IMR-90 (cell line): ENCODE results near the gene ROBO1. TPM values are rescaled to one million over a fixed set of nuclear protein-coding genes. Genes with fewer than 3 reads are reported as not detected.
A peak's percentile ranks its signal among the peaks of the same experiment; 100 is the strongest.

Experiments
- ATAC-seq: fragments of 200-7000 bp; cut with Tn5 transposase; 2 replicates; pipeline ENCODE4 v1.9.1; 2020; ENCODE audit warnings: low read depth, mild to moderate bottlenecking, moderate library complexity
- BruUV-seq: library from RNA; stranded (reverse); fragments of 400-500 nt; replicated peaks from 2 replicates; lab custom pipeline; 2021; lab: Mats Ljungman, UMichigan
- CTCF ChIA-PET: fragments of 300-600 bp; formaldehyde crosslinking; extraction: SDS; loops from one replicate; lab custom pipeline; 2021; ENCODE audit warnings: antibody characterized with exemption; lab: Yijun Ruan, JAX
- POLR2A ChIA-PET: fragments of 300-600 bp; sonication (Branson Sonifier 250); formaldehyde crosslinking; loops from one replicate; lab custom pipeline; 2022; ENCODE audit warnings: antibody characterized with exemption; ENCODE audit not compliant: unreplicated experiment; lab: Charles Lee
- DNase-seq: peaks from one replicate; pipeline ENCODE4 v3.0.0; 2013
- H2AFZ ChIP-seq: replicated peaks from 2 replicates; pipeline ENCODE3; 2013; ENCODE audit warnings: low read length, mild to moderate bottlenecking; ENCODE audit not compliant: poor library complexity
- H2AK5ac ChIP-seq: 2 replicates; pipeline ENCODE4 v1.6.1; 2013; ENCODE audit warnings: low read depth, low read length, inconsistent platforms
- H2AK9ac ChIP-seq: replicated peaks from 2 replicates; pipeline ENCODE3; 2013; ENCODE audit warnings: mild to moderate bottlenecking, low read depth, low read length, moderate library complexity; ENCODE audit not compliant: poor library complexity
- H2BK120ac ChIP-seq: 2 replicates; pipeline ENCODE4 v1.6.1; 2013; ENCODE audit warnings: low read depth, low read length, inconsistent platforms
- H2BK15ac ChIP-seq: 3 replicates; pipeline ENCODE4 v1.6.1; 2013; ENCODE audit warnings: low read depth, low read length, inconsistent platforms
- H2BK20ac ChIP-seq: 2 replicates; pipeline ENCODE4 v1.6.1; 2013; ENCODE audit warnings: low read depth, mild to moderate bottlenecking, inconsistent platforms, low read length, moderate library complexity
- H2BK5ac ChIP-seq: 2 replicates; pipeline ENCODE4 v1.6.1; 2013; ENCODE audit warnings: mild to moderate bottlenecking, low read depth, low read length, inconsistent platforms; ENCODE audit not compliant: poor library complexity, severe bottlenecking
- H3K14ac ChIP-seq: replicated peaks from 2 replicates; pipeline ENCODE4 v1.6.1; 2013; ENCODE audit warnings: low read depth, low read length, inconsistent platforms
- H3K18ac ChIP-seq: 2 replicates; pipeline ENCODE4 v1.6.1; 2013; ENCODE audit warnings: low read depth, low read length, control low read depth
- H3K23ac ChIP-seq: 2 replicates; pipeline ENCODE4 v1.6.1; 2013; ENCODE audit warnings: low read depth, low read length, inconsistent platforms
- H3K27ac ChIP-seq: 2 replicates; pipeline ENCODE4 v1.5.1; 2013; ENCODE audit warnings: mild to moderate bottlenecking, control low read depth, low read length; ENCODE audit not compliant: insufficient read depth
- H3K27me3 ChIP-seq: 2 replicates; pipeline ENCODE4 v1.6.1; 2013; ENCODE audit warnings: low read length; ENCODE audit not compliant: control insufficient read depth, insufficient read depth
- H3K36me3 ChIP-seq: 2 replicates; pipeline ENCODE4 v1.6.1; 2013; ENCODE audit warnings: low read length, mixed read lengths; ENCODE audit not compliant: control insufficient read depth, insufficient read depth
- H3K4ac ChIP-seq: 2 replicates; pipeline ENCODE4 v1.6.1; 2013; ENCODE audit warnings: low read depth, low read length, inconsistent platforms
- H3K4me1 ChIP-seq: 2 replicates; pipeline ENCODE4 v1.6.1; 2013; ENCODE audit warnings: low read length, mixed read lengths; ENCODE audit not compliant: control insufficient read depth, insufficient read depth
- H3K4me2 ChIP-seq: 2 replicates; pipeline ENCODE4 v1.6.1; 2013; ENCODE audit warnings: low read depth, mild to moderate bottlenecking, control low read depth, low read length, moderate library complexity
- H3K4me3 ChIP-seq: 2 replicates; pipeline ENCODE4 v1.5.1; 2013; ENCODE audit warnings: low read depth, mild to moderate bottlenecking, control low read depth, low read length, moderate library complexity; ENCODE audit not compliant: insufficient read depth
- H3K56ac ChIP-seq: 2 replicates; pipeline ENCODE4 v1.6.1; 2013; ENCODE audit warnings: low read length, inconsistent platforms; ENCODE audit not compliant: insufficient read depth; ENCODE audit errors: extremely low read depth
- H3K79me1 ChIP-seq, 2 experiments: 2 replicates each; pipeline ENCODE4 v1.6.1; 2013; ENCODE audit warnings: low read length in 2 of 2, inconsistent platforms in 1 of 2, low read depth in 1 of 2
- H3K9ac ChIP-seq: 2 replicates; pipeline ENCODE4 v1.6.1; 2013; ENCODE audit warnings: low read depth, low read length, control low read depth
- H3K9me1 ChIP-seq: 2 replicates; pipeline ENCODE4 v1.6.1; 2013; ENCODE audit warnings: low read length, inconsistent platforms; ENCODE audit not compliant: insufficient read depth
- H3K9me3 ChIP-seq: 2 replicates; pipeline ENCODE4 v1.6.1; 2013; ENCODE audit warnings: low read length; ENCODE audit not compliant: control insufficient read depth, insufficient read depth
- H4K20me1 ChIP-seq: 2 replicates; pipeline ENCODE4 v1.6.1; 2013; ENCODE audit warnings: low read length, inconsistent platforms; ENCODE audit not compliant: insufficient read depth
- H4K5ac ChIP-seq: 2 replicates; pipeline ENCODE4 v1.6.1; 2013; ENCODE audit warnings: mild to moderate bottlenecking, low read depth, low read length, control low read depth
- H4K8ac ChIP-seq, 2 experiments: 2 replicates each; pipeline ENCODE4 v1.6.1; 2013; ENCODE audit warnings: low read depth in 2 of 2, low read length in 2 of 2, control low read depth in 1 of 2, inconsistent platforms in 1 of 2
- H4K91ac ChIP-seq: 2 replicates; pipeline ENCODE4 v1.6.1; 2013; ENCODE audit warnings: low read depth, low read length, inconsistent platforms; ENCODE audit not compliant: insufficient read depth
- CEBPB ChIP-seq: IDR thresholded peaks from 2 replicates; pipeline ENCODE4 v1.6.1; 2012; ENCODE audit warnings: low read depth, low read length, improper control_type of control experiment
- WGBS, 2 experiments: methylation state at CpG; one replicate each; pipeline versions ENCODE4 v1.1.5 to v1.1.7; 2013; ENCODE audit warnings: missing lambda C conversion rate in 2 of 2; ENCODE audit not compliant: insufficient read length in 1 of 2; ENCODE audit errors: extremely low coverage in 2 of 2; 5-methylcytosine and 5-hydroxymethylcytosine counted together
- dilution Hi-C: fragments of 300-500 bp; cut with HindIII; formaldehyde crosslinking; loops from one replicate; pipeline ENCODE4 v1.14.3; 2018; ENCODE audit warnings: low sequenced_read_pairs; ENCODE audit not compliant: unreplicated experiment
- in situ Hi-C: fragments of 300-500 bp; cut with MboI; formaldehyde crosslinking; loops from 3 replicates; pipeline ENCODE4 v1.14.3; 2019; ENCODE audit warnings: low sequenced_read_pairs, inconsistent platforms, mixed read lengths
- intact Hi-C: fragments of 100-400 bp; cut with micrococcal nuclease; formaldehyde crosslinking; loops from 2 replicates; pipeline ENCODE4 v1.10.0; 2022
- polyA plus RNA-seq, 3 experiments: library from polyadenylated mRNA; depleted of rRNA; stranded (reverse); fragments of >200 nt; gene quantifications; 2 replicates each; pipeline ENCODE4 v1.2.3, GENCODE V29; 2012; ENCODE audit warnings: low replicate concordance in 1 of 3
- total RNA-seq: library from RNA; depleted of rRNA; stranded (reverse); fragments of >200 nt; gene quantifications from 2 replicates; pipeline ENCODE4 v1.2.3, GENCODE V29; 2012
- TF ChIP-seq, protein P1 (sequence below): fragments of 150-350 bp; IDR thresholded peaks from 2 replicates; pipeline ENCODE4 v1.6.1; 2017; ENCODE audit warnings: mild to moderate bottlenecking, antibody characterized with exemption, low read length, low read depth

ROBO1 gene
- total and polyA plus RNA-seq, 2 of the 4 experiments (the other 2 are of a cell fraction) = 24.1 to 53.9 TPM

GRCh38 chr3:79115458-79115857 is 652.3 kb downstream of the ROBO1 start:
- intact Hi-C loops = no loop called here
- H3K36me3 ChIP-seq = no peaks in the 10 kb centered on the region

More at GRCh38 chr3:79115458-79115857, 652.3 kb downstream of the ROBO1 start:
- Histone ChIP-seq H4K91ac (no peak overlapping the region), H3K4me3 (no peak overlapping the region), H2AFZ (no peak overlapping the region), H3K4ac (no peak overlapping the region), H4K20me1 (no peaks in the 10 kb centered on the region), H3K79me1 (no peaks in the 10 kb centered on the region), H3K56ac (no peak overlapping the region), H3K4me1 (no peaks in the 10 kb centered on the region; the same call in 1 of the 2 replicates), H2BK120ac (no peak overlapping the region), H2BK15ac (no peak overlapping the region), H2AK5ac (no peak overlapping the region), H3K14ac (no peak overlapping the region), H4K5ac (no peak overlapping the region), H3K4me2 (no peak overlapping the region), H3K9me1 (no peaks in the 10 kb centered on the region; the same call in 1 of the 2 replicates), H2BK20ac (no peak overlapping the region), H3K23ac (no peak overlapping the region), H3K18ac (no peak overlapping the region), H3K27me3 (no peaks in the 10 kb centered on the region), H2AK9ac (no peak overlapping the region), H2BK5ac (no peak overlapping the region), H3K27ac (no peak overlapping the region), H3K9ac (no peak overlapping the region), H4K8ac (no peak overlapping the region), H3K9me3 (no peaks in the 10 kb centered on the region)
- BruUV-seq = no TSS peak
- ATAC-seq (no peak), DNase-seq (no peak)
- TF ChIP-seq, protein P1, sequence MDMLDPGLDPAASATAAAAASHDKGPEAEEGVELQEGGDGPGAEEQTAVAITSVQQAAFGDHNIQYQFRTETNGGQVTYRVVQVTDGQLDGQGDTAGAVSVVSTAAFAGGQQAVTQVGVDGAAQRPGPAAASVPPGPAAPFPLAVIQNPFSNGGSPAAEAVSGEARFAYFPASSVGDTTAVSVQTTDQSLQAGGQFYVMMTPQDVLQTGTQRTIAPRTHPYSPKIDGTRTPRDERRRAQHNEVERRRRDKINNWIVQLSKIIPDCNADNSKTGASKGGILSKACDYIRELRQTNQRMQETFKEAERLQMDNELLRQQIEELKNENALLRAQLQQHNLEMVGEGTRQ = no peak
- peak; percentile 64 for TF ChIP-seq CEBPB
- POLR2A ChIA-PET = no interaction called here
- CTCF ChIA-PET = no interaction called here
- WGBS, 2 experiments = no CpG with 5 or more reads among the region's 4 CpGs
- dilution Hi-C loops (no loop called here), in situ Hi-C loops (no loop called here)
